ENCODE results near the gene MRPL53. TPM values are rescaled to one million over a fixed set of nuclear protein-coding genes. Genes with fewer than 3 reads are reported as not detected.

Gene MRPL53
- total and polyA plus RNA-seq, 2 of the 4 experiments (the other 2 are of a cell fraction), result 5.2 to 39.0 TPM

DNA sequence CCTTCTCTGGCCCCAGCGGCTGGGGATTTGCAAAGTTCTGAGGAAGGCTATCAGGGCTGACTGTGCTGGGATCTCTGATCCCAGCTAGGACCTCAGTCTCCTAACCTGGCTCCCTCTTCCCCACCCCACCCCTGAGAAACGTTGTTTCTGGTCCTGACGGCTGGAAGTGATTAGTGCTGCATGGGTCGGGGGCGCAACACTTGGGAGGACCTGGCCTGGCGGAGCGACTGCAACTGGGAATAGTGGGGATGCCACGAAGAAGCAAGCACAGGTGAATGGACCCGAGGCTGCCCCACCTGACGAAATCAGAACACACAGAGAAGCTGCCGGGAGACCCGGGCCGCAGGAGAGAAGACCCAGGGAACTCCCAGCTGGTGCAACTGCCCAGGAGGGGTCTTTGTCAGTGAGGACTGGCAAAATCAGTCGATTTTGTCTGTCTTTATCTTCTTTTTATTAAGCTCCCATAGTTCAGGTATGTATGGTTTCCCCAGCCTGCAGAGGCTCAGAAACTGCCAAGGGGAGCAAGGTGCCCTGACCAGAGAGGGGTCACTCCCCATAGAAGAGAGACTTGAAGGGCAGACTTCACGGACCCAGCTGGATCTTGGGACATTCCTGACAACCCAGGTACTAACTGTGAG, 27.6 kb upstream of the MRPL53 start:
- H3K56ac ChIP-seq (ENCODE audit: extremely low read depth, insufficient read depth, low read length), result no peak overlapping the region
- TF ChIP-seq RAD21 (IDR thresholded peaks at IDR 0.05; ENCODE audit: low read length) (no peak), NFE2L2 (IDR thresholded peaks at IDR 0.05; ENCODE audit: low read depth, low read length) (no peak), MAZ (IDR thresholded peaks at IDR 0.05; ENCODE audit: borderline replicate concordance, low read depth, low read length) (no peak)
- H3K9ac ChIP-seq (ENCODE audit: low read depth, low read length), result no peak overlapping the region
- H2BK5ac ChIP-seq (ENCODE audit: low read depth, low read length, poor library complexity, severe bottlenecking), result no peak overlapping the region
- no peak overlapping the region for H2BK20ac ChIP-seq (ENCODE audit: low read depth, low read length)
- no peak for ATAC-seq (ENCODE audit: low read depth)
- H3K18ac ChIP-seq (ENCODE audit: low read depth, low read length), result no peak overlapping the region
- POLR2A ChIA-PET (ENCODE audit: unreplicated experiment), result no interaction called here
- peaks cover 0 to 20% of the 10 kb centered on the region in 2 experiments; a peak in 3 of 4 replicates for H3K79me1 ChIP-seq (ENCODE audit: low read depth in 1 of 2, low read length in 2 of 2)
- no peak overlapping the region for H2AK9ac ChIP-seq (replicated peaks; ENCODE audit: low read depth, low read length, poor library complexity)
- no peaks in the 10 kb centered on the region for H3K9me1 ChIP-seq (ENCODE audit: insufficient read depth, low read length)
- H3K14ac ChIP-seq (replicated peaks; ENCODE audit: low read depth, low read length), result no peak overlapping the region
- H3K27ac ChIP-seq (ENCODE audit: insufficient read depth, low read length), result no peak overlapping the region
- in situ Hi-C loops (cut with MboI; ENCODE audit: low sequenced_read_pairs), result loop anchor here (25.0 kb wide), 1 partner anchor 362 kb away; no protein-coding TSS in a partner anchor
- no peak overlapping the region for H4K8ac ChIP-seq (ENCODE audit: low read depth in 2 of 2, low read length in 2 of 2)
- peak overlapping the region; percentile 71 for H2AFZ ChIP-seq (replicated peaks; ENCODE audit: low read length, poor library complexity)
- no TSS peak for BruUV-seq (replicated peaks)
- WGBS, 2 experiments (ENCODE audit: extremely low coverage in 2 of 2, insufficient read length in 1 of 2), result 94% methylated on average over 3 of the region's 15 CpGs; no CpG with 5 or more reads in 1 of the 2 experiments
- DNase-seq, result no peak
- H2AK5ac ChIP-seq (ENCODE audit: low read depth, low read length), result no peak overlapping the region
- H3K4ac ChIP-seq (ENCODE audit: low read depth, low read length), result no peak overlapping the region
- no peak overlapping the region for H3K23ac ChIP-seq (ENCODE audit: low read depth, low read length)
- no peak overlapping the region for H4K91ac ChIP-seq (ENCODE audit: insufficient read depth, low read depth, low read length)
- intact Hi-C loops (cut with micrococcal nuclease), result no loop called here
- H4K20me1 ChIP-seq (ENCODE audit: insufficient read depth, low read length), result no peaks in the 10 kb centered on the region
- no peak overlapping the region for H2BK15ac ChIP-seq (ENCODE audit: low read depth, low read length)
- no peak overlapping the region for H3K4me3 ChIP-seq (ENCODE audit: insufficient read depth, low read depth, low read length)
- H4K5ac ChIP-seq (ENCODE audit: low read depth, low read length), result no peak overlapping the region
- dilution Hi-C loops (cut with HindIII; ENCODE audit: low sequenced_read_pairs, unreplicated experiment), result no loop called here
- H2BK120ac ChIP-seq (ENCODE audit: low read depth, low read length), result no peak overlapping the region
- H3K4me2 ChIP-seq (ENCODE audit: low read depth, low read length), result no peak overlapping the region; the same call in 1 of the 2 replicates
- CTCF ChIA-PET, result no interaction called here
- peaks cover 5% of the 10 kb centered on the region; the same call in 1 of the 2 replicates for H3K36me3 ChIP-seq (ENCODE audit: control insufficient read depth, insufficient read depth, low read length)
- H3K27me3 ChIP-seq (ENCODE audit: control insufficient read depth, insufficient read depth, low read length), result peaks cover 38% of the 10 kb centered on the region
- peaks cover 14% of the 10 kb centered on the region for H3K4me1 ChIP-seq (ENCODE audit: control insufficient read depth, insufficient read depth, low read length)
- H3K9me3 ChIP-seq (ENCODE audit: control insufficient read depth, insufficient read depth, low read length), result no peaks in the 10 kb centered on the region
